ENCODE results near the gene SMKR1. TPM values are rescaled to one million over a fixed set of nuclear protein-coding genes. Genes with fewer than 3 reads are reported as not detected.

Gene SMKR1
- total and polyA plus RNA-seq, 4 donors, result 0.51 to 3.6 (median 1.9) TPM

DNA sequence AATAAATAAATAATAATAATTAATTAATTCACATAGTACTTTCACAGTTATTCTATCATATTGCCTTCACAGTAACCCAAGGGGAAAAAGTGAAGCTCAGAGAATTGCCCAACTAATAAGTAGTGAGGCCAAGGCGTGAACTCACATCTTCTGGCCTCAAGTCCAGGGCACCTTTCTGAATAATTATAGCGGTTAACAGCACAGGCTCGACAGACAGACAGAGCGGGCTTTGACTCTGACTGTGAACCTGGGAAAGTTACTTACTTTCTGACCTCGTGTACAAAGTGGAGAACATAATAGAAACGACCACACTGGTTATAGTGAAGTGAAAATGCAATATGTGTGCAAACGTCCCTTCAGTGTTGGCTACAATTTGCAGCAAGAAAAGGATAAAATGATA is 5.7 kb upstream of the SMKR1 start:
- TF ChIP-seq CTCF (IDR thresholded peaks at IDR 0.05; ENCODE audit: control extremely low read depth, extremely low read depth), result no peak
- 76 to 81% methylated on average over 7 of the region's 7 CpGs for WGBS, 2 donors
- no peaks in the 10 kb centered on the region for H3K9me3 ChIP-seq (ENCODE audit: control insufficient read depth in 4 of 4, insufficient read depth in 3 of 4, low read length in 3 of 4)
- no peak overlapping the region for H3K27ac ChIP-seq (ENCODE audit: low read depth in 1 of 2, low read length in 1 of 2)
- no peak overlapping the region for H3K4me3 ChIP-seq
- no peaks in the 10 kb centered on the region for H3K36me3 ChIP-seq (ENCODE audit: control insufficient read depth in 4 of 4, insufficient read depth in 4 of 4, low read length in 4 of 4)
- no peak overlapping the region for H3K9ac ChIP-seq (ENCODE audit: insufficient read depth in 1 of 2, low read length in 2 of 2)
- H3K4me1 ChIP-seq (ENCODE audit: control insufficient read depth in 5 of 5, insufficient read depth in 5 of 5, low read length in 5 of 5), result no peaks in the 10 kb centered on the region
- ATAC-seq (ENCODE audit: insufficient read depth, low FRiP score), result no peak
- H3K27me3 ChIP-seq (ENCODE audit: control insufficient read depth in 3 of 3, insufficient read depth in 3 of 3, low read length in 2 of 3), result peaks cover 0 to 5% (median 0%) of the 10 kb centered on the region in 3 donors
- DNase-seq, result no peak

- Histone ChIP-seq H3K27ac (ENCODE audit: low read depth in 1 of 2, low read length in 1 of 2) (no peak overlapping the region), H3K4me3 (no peak overlapping the region), H3K9me3 (ENCODE audit: control insufficient read depth in 4 of 4, insufficient read depth in 3 of 4, low read length in 3 of 4) (no peaks in the 10 kb centered on the region), H3K9ac (ENCODE audit: insufficient read depth in 1 of 2, low read length in 2 of 2) (no peak overlapping the region), H3K4me1 (ENCODE audit: control insufficient read depth in 5 of 5, insufficient read depth in 5 of 5, low read length in 5 of 5) (no peaks in the 10 kb centered on the region), H3K27me3 (ENCODE audit: control insufficient read depth in 3 of 3, insufficient read depth in 3 of 3, low read length in 2 of 3) (peaks cover 0 to 8% (median 2%) of the 10 kb centered on the region in 3 donors), H3K36me3 (ENCODE audit: control insufficient read depth in 4 of 4, insufficient read depth in 4 of 4, low read length in 4 of 4) (no peaks in the 10 kb centered on the region)
- DNase-seq (no peak), ATAC-seq (ENCODE audit: insufficient read depth, low FRiP score) (no peak)
- 90 to 92% methylated on average over 4 of the region's 4 CpGs for WGBS, 2 donors
- TF ChIP-seq CTCF (IDR thresholded peaks at IDR 0.05; ENCODE audit: control extremely low read depth, extremely low read depth), result no peak
Measured at GRCh38 chr7:129497156-129497555, 5.2 kb upstream of the SMKR1 start.

DNA sequence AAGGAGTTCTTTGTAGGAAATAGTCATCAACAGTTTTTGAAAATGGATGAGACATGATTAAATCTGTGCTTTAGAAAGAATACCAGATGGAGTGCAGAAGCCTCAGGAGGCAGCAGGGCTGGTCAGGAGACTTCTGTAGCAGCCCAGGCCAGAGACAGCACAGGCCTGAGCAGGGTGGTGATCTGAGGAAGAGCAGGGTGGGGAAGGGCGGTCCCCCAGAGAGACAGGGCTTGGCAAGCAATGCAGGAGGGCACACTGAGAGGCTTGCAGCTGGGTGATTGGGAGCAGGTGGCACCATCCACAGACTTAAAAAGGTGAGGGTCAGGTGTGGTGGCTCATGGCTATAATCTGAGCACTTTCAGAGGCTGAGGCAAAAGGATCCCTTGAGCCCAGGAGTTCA is 4.3 kb upstream of the SMKR1 start:
- Histone ChIP-seq H3K9me3 (ENCODE audit: control insufficient read depth in 4 of 4, insufficient read depth in 3 of 4, low read length in 3 of 4) (no peaks in the 10 kb centered on the region), H3K4me1 (ENCODE audit: control insufficient read depth in 5 of 5, insufficient read depth in 5 of 5, low read length in 5 of 5) (peaks cover 0 to 6% (median 0%) of the 10 kb centered on the region in 5 donors), H3K4me3 (no peak overlapping the region), H3K27me3 (ENCODE audit: control insufficient read depth in 3 of 3, insufficient read depth in 3 of 3, low read length in 2 of 3) (peaks cover 0 to 10% (median 4%) of the 10 kb centered on the region in 3 donors), H3K9ac (ENCODE audit: insufficient read depth in 1 of 2, low read length in 2 of 2) (no peak overlapping the region), H3K27ac (ENCODE audit: low read depth in 1 of 2, low read length in 1 of 2) (no peak overlapping the region), H3K36me3 (ENCODE audit: control insufficient read depth in 4 of 4, insufficient read depth in 4 of 4, low read length in 4 of 4) (no peaks in the 10 kb centered on the region)
- DNase-seq (no peak), ATAC-seq (ENCODE audit: insufficient read depth, low FRiP score) (no peak)
- WGBS, 2 donors, result 97 to 100% methylated on average over 1 of the region's 1 CpG
- no peak for TF ChIP-seq CTCF (IDR thresholded peaks at IDR 0.05; ENCODE audit: control extremely low read depth, extremely low read depth)

DNA sequence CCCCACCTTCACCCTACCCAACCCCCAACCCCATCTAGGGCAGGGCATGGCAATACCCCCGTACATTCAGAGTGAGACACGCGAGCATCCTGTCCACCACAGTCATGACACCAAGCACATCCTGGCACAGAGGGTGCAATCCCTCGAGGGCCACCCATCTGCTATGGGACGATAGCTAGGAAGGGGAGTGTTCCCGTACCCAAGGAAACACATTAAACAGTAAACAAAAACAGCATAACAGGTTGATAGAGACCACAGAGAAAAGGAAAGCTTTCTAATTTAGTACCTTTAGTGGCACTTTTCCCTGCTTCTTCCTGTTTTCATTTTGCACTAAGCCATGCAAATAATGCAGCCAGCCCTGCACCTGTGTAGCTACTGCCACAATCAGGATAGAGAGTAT is 2.3 kb upstream of the SMKR1 start:
- no peaks in the 10 kb centered on the region for H3K9me3 ChIP-seq (ENCODE audit: control insufficient read depth in 4 of 4, insufficient read depth in 3 of 4, low read length in 3 of 4)
- peaks cover 0 to 7% (median 0%) of the 10 kb centered on the region in 5 donors for H3K4me1 ChIP-seq (ENCODE audit: control insufficient read depth in 5 of 5, insufficient read depth in 5 of 5, low read length in 5 of 5)
- peaks cover 0 to 22% (median 6%) of the 10 kb centered on the region in 3 donors for H3K27me3 ChIP-seq (ENCODE audit: control insufficient read depth in 3 of 3, insufficient read depth in 3 of 3, low read length in 2 of 3)
- no peaks in the 10 kb centered on the region for H3K36me3 ChIP-seq (ENCODE audit: control insufficient read depth in 4 of 4, insufficient read depth in 4 of 4, low read length in 4 of 4)
- DNase-seq (no peak), ATAC-seq (ENCODE audit: insufficient read depth, low FRiP score) (no peak)
- no peak overlapping the region for H3K9ac ChIP-seq (ENCODE audit: insufficient read depth in 1 of 2, low read length in 2 of 2)
- TF ChIP-seq CTCF (IDR thresholded peaks at IDR 0.05; ENCODE audit: control extremely low read depth, extremely low read depth), result no peak
- no peak overlapping the region for H3K27ac ChIP-seq (ENCODE audit: low read depth in 1 of 2, low read length in 1 of 2)
- 79 to 80% methylated on average over 6 of the region's 6 CpGs for WGBS, 2 donors
- H3K4me3 ChIP-seq, result no peak overlapping the region

Measured in lung (tissue), 12 donors.